IPS DF 6.9 (cell line): ENCODE measurements around the gene ANO5.

ENCODE experiments used
- DNase-seq: peaks from one replicate; pipeline ENCODE4 v3.0.0-alpha.2; 2013; ENCODE audit warnings: low read depth, low spot score
- H3K27ac ChIP-seq: one replicate; pipeline ENCODE4 v1.5.1; 2013; ENCODE audit warnings: low read length, control low read depth
- H3K27me3 ChIP-seq: 2 replicates; pipeline ENCODE4 v1.6.1; 2013; ENCODE audit warnings: mild to moderate bottlenecking, low read length; ENCODE audit not compliant: control insufficient read depth, insufficient read depth
- H3K36me3 ChIP-seq: 2 replicates; pipeline ENCODE4 v1.6.1; 2013; ENCODE audit warnings: low read length; ENCODE audit not compliant: control insufficient read depth, insufficient read depth
- H3K4me1 ChIP-seq: 2 replicates; pipeline ENCODE4 v1.6.1; 2013; ENCODE audit warnings: low read length; ENCODE audit not compliant: control insufficient read depth, insufficient read depth
- H3K4me3 ChIP-seq: 2 replicates; pipeline ENCODE4 v1.5.1; 2013; ENCODE audit warnings: mild to moderate bottlenecking, low read length
- H3K9me3 ChIP-seq: 2 replicates; pipeline ENCODE4 v1.6.1; 2013; ENCODE audit warnings: low read length, inconsistent platforms; ENCODE audit not compliant: control insufficient read depth, insufficient read depth
- WGBS: extraction: QIAGEN DNeasy Blood & Tissue Kit; methylation state at CpG from one replicate; pipeline ENCODE4 v1.1.7; 2013; ENCODE audit warnings: mixed read lengths, missing lambda C conversion rate; ENCODE audit not compliant: insufficient read length, insufficient coverage; 5-methylcytosine and 5-hydroxymethylcytosine counted together

Gene ANO5

GRCh38 chr11:22199243-22199642 lies 6.4 kb downstream of the ANO5 start:
- Histone ChIP-seq H3K9me3 (no peaks in the 10 kb centered on the region), H3K27me3 (peaks cover 2% of the 10 kb centered on the region; the same call in 1 of the 2 replicates), H3K4me3 (no peak overlapping the region), H3K36me3 (no peaks in the 10 kb centered on the region), H3K4me1 (0 out of 2 replicates have a peak, but pooled peaks cover 2% of the 10 kb centered on the region), H3K27ac (no peak overlapping the region)
- no peak for DNase-seq

GRCh38 chr11:22203281-22203680 lies 10.4 kb downstream of the ANO5 start:
- Histone ChIP-seq H3K36me3 (no peaks in the 10 kb centered on the region), H3K4me1 (no peaks in the 10 kb centered on the region), H3K27me3 (no peaks in the 10 kb centered on the region), H3K4me3 (no peak overlapping the region), H3K9me3 (no peaks in the 10 kb centered on the region), H3K27ac (no peak overlapping the region)
- no CpG with 5 or more reads among the region's 4 CpGs for WGBS
- no peak for DNase-seq

GRCh38 chr11:22207162-22207561 lies 14.3 kb downstream of the ANO5 start:
- H3K9me3 ChIP-seq, result no peaks in the 10 kb centered on the region
- H3K4me3 ChIP-seq, result no peak overlapping the region
- H3K36me3 ChIP-seq, result no peaks in the 10 kb centered on the region
- no peaks in the 10 kb centered on the region for H3K4me1 ChIP-seq
- DNase-seq, result no peak
- H3K27me3 ChIP-seq, result no peaks in the 10 kb centered on the region
- no peak overlapping the region for H3K27ac ChIP-seq

GRCh38 chr11:22208151-22208858 lies 15.4 kb downstream of the ANO5 start:
- no CpG with 5 or more reads among the region's 3 CpGs for WGBS
- Histone ChIP-seq H3K27me3 (no peaks in the 10 kb centered on the region), H3K4me1 (no peaks in the 10 kb centered on the region), H3K9me3 (no peaks in the 10 kb centered on the region), H3K27ac (no peak overlapping the region), H3K4me3 (no peak overlapping the region), H3K36me3 (no peaks in the 10 kb centered on the region)
- DNase-seq, result no peak

GRCh38 chr11:22216940-22217339 lies 24.1 kb downstream of the ANO5 start:
- H3K4me3 ChIP-seq, result no peak overlapping the region
- H3K9me3 ChIP-seq, result no peaks in the 10 kb centered on the region
- no peak for DNase-seq
- H3K27ac ChIP-seq, result no peak overlapping the region
- no peaks in the 10 kb centered on the region for H3K4me1 ChIP-seq
- H3K27me3 ChIP-seq, result no peaks in the 10 kb centered on the region
- H3K36me3 ChIP-seq, result no peaks in the 10 kb centered on the region

GRCh38 chr11:22221143-22221542 lies 28.3 kb downstream of the ANO5 start:
- WGBS, result no CpG with 5 or more reads among the region's 3 CpGs
- no peaks in the 10 kb centered on the region for H3K36me3 ChIP-seq
- no peak for DNase-seq

GRCh38 chr11:22225190-22225589 lies 32.3 kb downstream of the ANO5 start:
- no CpG with 5 or more reads among the region's 4 CpGs for WGBS
- Histone ChIP-seq H3K36me3 (no peaks in the 10 kb centered on the region), H3K9me3 (no peaks in the 10 kb centered on the region), H3K27ac (no peak overlapping the region), H3K27me3 (no peaks in the 10 kb centered on the region), H3K4me3 (no peak overlapping the region), H3K4me1 (no peaks in the 10 kb centered on the region)
- DNase-seq, result no peak

More at GRCh38 chr11:22221143-22221542, 28.3 kb downstream of the ANO5 start:
- Histone ChIP-seq H3K27me3 (no peaks in the 10 kb centered on the region), H3K4me1 (no peaks in the 10 kb centered on the region), H3K27ac (no peak overlapping the region), H3K9me3 (no peaks in the 10 kb centered on the region), H3K4me3 (no peak overlapping the region)

- Histone ChIP-seq H3K9me3 (no peaks in the 10 kb centered on the region), H3K4me1 (peaks cover 1% of the 10 kb centered on the region; the same call in 1 of the 2 replicates), H3K27ac (no peak overlapping the region), H3K27me3 (no peaks in the 10 kb centered on the region), H3K4me3 (no peak overlapping the region), H3K36me3 (no peaks in the 10 kb centered on the region)
- no CpG with 5 or more reads among the region's 1 CpG for WGBS
- peak; percentile 13 for DNase-seq
Measured at GRCh38 chr11:22234743-22235142, 41.9 kb downstream of the ANO5 start.

GRCh38 chr11:22244986-22245592 lies 52.2 kb downstream of the ANO5 start:
- Histone ChIP-seq H3K9me3 (no peaks in the 10 kb centered on the region), H3K4me3 (no peak overlapping the region), H3K27ac (no peak overlapping the region), H3K36me3 (no peaks in the 10 kb centered on the region), H3K4me1 (no peaks in the 10 kb centered on the region; the same call in 1 of the 2 replicates), H3K27me3 (no peaks in the 10 kb centered on the region)
- peak; percentile 16 for DNase-seq
- no CpG with 5 or more reads among the region's 4 CpGs for WGBS

GRCh38 chr11:22246992-22247391 lies 54.1 kb downstream of the ANO5 start:
- Histone ChIP-seq H3K36me3 (no peaks in the 10 kb centered on the region), H3K4me3 (no peak overlapping the region), H3K27me3 (no peaks in the 10 kb centered on the region), H3K4me1 (no peaks in the 10 kb centered on the region; the same call in 1 of the 2 replicates), H3K27ac (no peak overlapping the region), H3K9me3 (no peaks in the 10 kb centered on the region)
- WGBS, result no CpG with 5 or more reads among the region's 1 CpG
- no peak for DNase-seq

GRCh38 chr11:22249871-22250270 lies 57.0 kb downstream of the ANO5 start:
- no CpG with 5 or more reads among the region's 1 CpG for WGBS
- Histone ChIP-seq H3K9me3 (no peaks in the 10 kb centered on the region), H3K4me3 (no peak overlapping the region), H3K27me3 (no peaks in the 10 kb centered on the region), H3K27ac (no peak overlapping the region), H3K36me3 (no peaks in the 10 kb centered on the region), H3K4me1 (no peaks in the 10 kb centered on the region; the same call in 1 of the 2 replicates)
- DNase-seq, result no peak
